HepG2 (cell line): ENCODE measurements around the gene ARHGAP45. TPM values are rescaled to one million over a fixed set of nuclear protein-coding genes. Genes with fewer than 3 reads are reported as not detected.

Source experiments
- HOXA3 ChIP-seq: sonication (generic); formaldehyde crosslinking; IDR thresholded peaks from 2 replicates; pipeline ENCODE4 v1.5.0; 2020; ENCODE audit warnings: missing genetic modification reagents
- NFAT5 ChIP-seq: sonication (generic); formaldehyde crosslinking; IDR thresholded peaks from 2 replicates; pipeline ENCODE4 v1.4.0; 2020; ENCODE audit warnings: missing genetic modification reagents
- SMARCC2 ChIP-seq: fragments of 450-650 bp; IDR thresholded peaks from 2 replicates; pipeline ENCODE4 v1.6.1; 2017; ENCODE audit warnings: antibody characterized with exemption, mild to moderate bottlenecking
- XBP1 ChIP-seq: sonication (generic); formaldehyde crosslinking; IDR thresholded peaks from 2 replicates; pipeline ENCODE4 v1.5.0; 2020; ENCODE audit warnings: missing genetic modification reagents
- ZHX2 ChIP-seq, 2 experiments: sonication (generic) in 1 of 2; formaldehyde crosslinking in 1 of 2; IDR thresholded peaks; 2 replicates each; pipeline versions ENCODE4 v1.6.1 to v1.9.0; 2014 to 2022; ENCODE audit warnings: antibody characterized with exemption in 1 of 2, borderline replicate concordance in 1 of 2, inconsistent platforms in 1 of 2, low read depth in 1 of 2, missing genetic modification reagents in 1 of 2
- ZNF281 ChIP-seq: sonication (generic); formaldehyde crosslinking; IDR thresholded peaks from 2 replicates; pipeline ENCODE4 v1.4.0; 2020; ENCODE audit warnings: missing genetic modification reagents, borderline replicate concordance
- ZNF598 ChIP-seq: sonication (generic); formaldehyde crosslinking; IDR thresholded peaks from 2 replicates; pipeline ENCODE4 v1.5.1; 2020; ENCODE audit warnings: mild to moderate bottlenecking, missing genetic modification reagents, borderline replicate concordance
- ZNF687 ChIP-seq: sonication (generic); formaldehyde crosslinking; IDR thresholded peaks from 2 replicates; pipeline ENCODE4 v1.5.1; 2020; ENCODE audit warnings: mild to moderate bottlenecking, missing genetic modification reagents, moderate library complexity
- polyA plus RNA-seq, 8 experiments: library from polyadenylated mRNA; depleted of rRNA in 3 of 8; stranded (reverse) in 7 of 8; unstranded in 1 of 8; fragments of >200 nt; fragmentation: Illumina TruSeq in 4 of 8; extraction: Trizol in 4 of 8; gene quantifications; 2 replicates each; pipeline versions ENCODE4 v1.2.1 to v1.2.3, GENCODE V29; 2011 to 2016; ENCODE audit warnings: low read depth in 4 of 8, missing spikeins in 1 of 8, mixed read lengths in 1 of 8; ENCODE audit not compliant: insufficient read depth in 1 of 8
- total RNA-seq, 5 experiments: library from RNA; depleted of rRNA; stranded (reverse); fragments of >200 nt; fragmentation: Illumina TruSeq; extraction: Trizol; gene quantifications; 2 replicates each; pipeline ENCODE4 v1.2.3, GENCODE V29; 2016; ENCODE audit warnings: low read depth in 1 of 5

Gene ARHGAP45
- total and polyA plus RNA-seq, 2 of the 13 experiments (the other 11 are each of a cell fraction or from before 2014, with no cell fraction given): 0.84 to 32.0 TPM

GRCh38 chr19:1050989-1051788 is 15.8 kb upstream of the ARHGAP45 start (continued):
- peak; percentile 39; the same call in 1 of the 2 replicates for TF ChIP-seq ZNF598 (CRISPR knock-in tag)
- peak; percentile 84 for TF ChIP-seq NFAT5
- peak; percentile 89 for TF ChIP-seq HOXA3 (CRISPR knock-in tag)
- peak; percentile 27; the same call in 1 of the 2 replicates for TF ChIP-seq ZNF281 (CRISPR knock-in tag)
- peak; percentile 98 for TF ChIP-seq ZNF687 (CRISPR knock-in tag)
- no peak for TF ChIP-seq XBP1 (CRISPR knock-in tag)
- TF ChIP-seq SMARCC2: no peak
- 0 out of 2 replicates have a peak, but pooled peaks have one; percentile 71 for TF ChIP-seq ZHX2 (IDR thresholded peaks at IDR 0.05; ENCODE audit: low read depth)
- no peak for TF ChIP-seq ZHX2 (CRISPR knock-in tag; IDR thresholded peaks at IDR 0.05; ENCODE audit: borderline replicate concordance)
